Measurements from ENCODE around the gene WWOX.

DNA sequence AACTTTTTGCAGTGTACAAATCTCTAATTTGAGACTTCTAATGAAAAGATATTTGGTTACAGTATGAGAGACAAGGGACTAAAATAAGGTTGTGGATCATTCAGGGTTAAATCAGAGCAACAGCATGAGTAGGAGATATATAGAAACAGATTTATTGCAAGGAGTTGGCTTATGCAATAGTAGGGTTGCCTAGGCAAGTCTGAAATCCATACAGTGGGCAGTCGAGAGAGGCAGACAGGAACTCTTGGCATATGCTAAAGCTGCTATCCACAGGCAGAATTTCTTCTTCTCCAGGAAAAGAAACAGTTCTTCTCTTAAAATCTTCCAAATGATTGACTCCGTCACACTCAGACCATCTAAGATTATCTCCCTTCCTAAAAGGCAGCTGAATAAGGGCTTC is 1000.3 kb downstream of the WWOX start:
- TF ChIP-seq EZH2 (IDR thresholded peaks at IDR 0.05; ENCODE audit: insufficient read depth, low read length) = no peak
- TF ChIP-seq, protein P1, sequence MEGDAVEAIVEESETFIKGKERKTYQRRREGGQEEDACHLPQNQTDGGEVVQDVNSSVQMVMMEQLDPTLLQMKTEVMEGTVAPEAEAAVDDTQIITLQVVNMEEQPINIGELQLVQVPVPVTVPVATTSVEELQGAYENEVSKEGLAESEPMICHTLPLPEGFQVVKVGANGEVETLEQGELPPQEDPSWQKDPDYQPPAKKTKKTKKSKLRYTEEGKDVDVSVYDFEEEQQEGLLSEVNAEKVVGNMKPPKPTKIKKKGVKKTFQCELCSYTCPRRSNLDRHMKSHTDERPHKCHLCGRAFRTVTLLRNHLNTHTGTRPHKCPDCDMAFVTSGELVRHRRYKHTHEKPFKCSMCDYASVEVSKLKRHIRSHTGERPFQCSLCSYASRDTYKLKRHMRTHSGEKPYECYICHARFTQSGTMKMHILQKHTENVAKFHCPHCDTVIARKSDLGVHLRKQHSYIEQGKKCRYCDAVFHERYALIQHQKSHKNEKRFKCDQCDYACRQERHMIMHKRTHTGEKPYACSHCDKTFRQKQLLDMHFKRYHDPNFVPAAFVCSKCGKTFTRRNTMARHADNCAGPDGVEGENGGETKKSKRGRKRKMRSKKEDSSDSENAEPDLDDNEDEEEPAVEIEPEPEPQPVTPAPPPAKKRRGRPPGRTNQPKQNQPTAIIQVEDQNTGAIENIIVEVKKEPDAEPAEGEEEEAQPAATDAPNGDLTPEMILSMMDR (IDR thresholded peaks at IDR 0.05; ENCODE audit: insufficient read depth, low read depth, low read length) = no peak
